Panc1 (cell line): Measurements from ENCODE around the gene ARFGEF2.

ENCODE experiments used
- CTCF ChIP-seq: fragments of 450-650 bp; IDR thresholded peaks from 2 replicates; pipeline ENCODE4 v1.5.1; 2017; ENCODE audit warnings: mild to moderate bottlenecking
- POLR2AphosphoS5 ChIP-seq: IDR thresholded peaks from 2 replicates; pipeline ENCODE4 v1.6.1; 2012; ENCODE audit warnings: mild to moderate bottlenecking, low read depth, low read length, moderate library complexity
- REST ChIP-seq, 2 experiments: IDR thresholded peaks; 2 replicates each; pipeline ENCODE4 v1.6.1; 2011 to 2012; ENCODE audit warnings: low read depth in 2 of 2, control low read depth in 1 of 2, low read length in 1 of 2, mild to moderate bottlenecking in 1 of 2, moderate library complexity in 1 of 2; ENCODE audit not compliant: insufficient read depth in 1 of 2
- SIN3A ChIP-seq: IDR thresholded peaks from 2 replicates; pipeline ENCODE4 v1.6.1; 2012; ENCODE audit warnings: low read depth, mild to moderate bottlenecking, low read length, moderate library complexity, borderline replicate concordance; ENCODE audit not compliant: insufficient read depth
- TCF7L2 ChIP-seq: IDR thresholded peaks from 2 replicates; pipeline ENCODE4 v1.6.1; 2011; ENCODE audit warnings: mild to moderate bottlenecking, low read depth, low read length, inconsistent platforms

GRCh38 chr20:48892049-48892470 is 29.5 kb upstream of the ARFGEF2 start:
- TF ChIP-seq CTCF = no peak
- no peak for TF ChIP-seq POLR2AphosphoS5
- no peak for TF ChIP-seq SIN3A
- TF ChIP-seq REST (IDR thresholded peaks at IDR 0.05; ENCODE audit: insufficient read depth in 1 of 2, low read depth in 2 of 2, low read length in 1 of 2) = no peak
- TF ChIP-seq TCF7L2 = no peak
